ENCODE results near the gene CDKAL1.

DNA sequence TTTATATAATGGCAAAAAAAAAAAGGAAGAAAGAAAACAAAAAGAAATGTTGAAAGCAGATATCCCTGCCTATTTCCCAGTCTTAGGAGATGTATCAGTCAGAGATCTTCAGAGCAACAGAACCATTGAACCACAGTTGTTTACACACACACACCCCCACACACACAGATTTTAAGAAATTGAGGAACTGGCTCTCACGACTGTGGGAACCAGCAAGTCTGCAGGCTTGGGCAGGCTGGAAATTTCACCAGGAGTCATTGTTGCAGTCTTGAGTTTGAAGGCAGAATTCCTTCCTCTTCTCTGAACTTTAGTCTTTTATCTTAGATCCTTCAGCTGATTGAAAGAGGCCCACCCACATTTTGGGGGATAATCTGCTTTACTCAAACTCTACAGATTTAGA lies 380.9 kb downstream of the CDKAL1 start:
- no peak for TF ChIP-seq ZNF124 (CRISPR knock-in tag; IDR thresholded peaks at IDR 0.05)
- no peak for TF ChIP-seq ZNF239 (CRISPR knock-in tag; IDR thresholded peaks at IDR 0.05)
- no peak for TF ChIP-seq POLR2A (conservative IDR thresholded peaks at IDR 0.05)
- no peak for TF ChIP-seq NR1H2 (CRISPR knock-in tag; IDR thresholded peaks at IDR 0.05)
- no peak for TF ChIP-seq ELF4 (CRISPR knock-in tag; IDR thresholded peaks at IDR 0.05)
- TF ChIP-seq NFE2L1 (tag; IDR thresholded peaks at IDR 0.05; ENCODE audit: borderline replicate concordance, low read depth), result no peak
- no peak for TF ChIP-seq ZFP1 (CRISPR knock-in tag; IDR thresholded peaks at IDR 0.05)
- no peak for TF ChIP-seq EP300 (IDR thresholded peaks at IDR 0.05; ENCODE audit: low read length)
- no peak for TF ChIP-seq JUNB (CRISPR knock-in tag; conservative IDR thresholded peaks at IDR 0.05)
- TF ChIP-seq YY1 (IDR thresholded peaks at IDR 0.05; ENCODE audit: borderline replicate concordance in 1 of 3, control insufficient read depth in 1 of 3, extremely low read depth in 1 of 3, insufficient read depth in 3 of 3, insufficient read length in 1 of 3, insufficient replicate concordance in 2 of 3, low read depth in 1 of 3, low read length in 2 of 3), result no peak

Measured in K562 (cell line).